HG03097 (cell line): ENCODE results near the gene ANXA2.
A peak's percentile ranks its signal among the peaks of the same experiment; 100 is the strongest.
"Not testable (repeated sequence)": the region's sequence is repeated elsewhere in the genome, so short reads cannot be mapped to it uniquely, and the experiment has no call there.

Experiments
- ATAC-seq: cut with Tn5 transposase; IDR thresholded peaks from one replicate; pipeline ENCODE4 v1.9.1; 2021; ENCODE audit not compliant: unreplicated experiment, low FRiP score

The ANXA2 gene

GRCh38 chr15:60411774-60412425 lies 14.1 kb upstream of the ANXA2 start:
- no peak for ATAC-seq

GRCh38 chr15:60410350-60410749 lies 12.6 kb upstream of the ANXA2 start:
- not testable (repeated sequence) for ATAC-seq

GRCh38 chr15:60408463-60408981 lies 10.7 kb upstream of the ANXA2 start:
- peak; percentile 72 for ATAC-seq

- ATAC-seq, result no peak
These were observed 9.6 kb upstream of the ANXA2 start for GRCh38 chr15:60407415-60407805.

- ATAC-seq, result no peak
These were observed 9.0 kb upstream of the ANXA2 start for GRCh38 chr15:60406513-60407414.

GRCh38 chr15:60405399-60405798 lies 7.6 kb upstream of the ANXA2 start:
- no peak for ATAC-seq

GRCh38 chr15:60404351-60404750 lies 6.6 kb upstream of the ANXA2 start:
- not testable (repeated sequence) for ATAC-seq

GRCh38 chr15:60400944-60401343 lies 3.2 kb upstream of the ANXA2 start:
- ATAC-seq, result no peak

- ATAC-seq, result no peak
These were observed 2.1 kb upstream of the ANXA2 start for GRCh38 chr15:60399931-60400330.

GRCh38 chr15:60399246-60399915 lies 1.6 kb upstream of the ANXA2 start:
- no peak for ATAC-seq

GRCh38 chr15:60396958-60397771 lies 621 bp downstream of the ANXA2 start:
- peak; percentile 75 for ATAC-seq

- no peak for ATAC-seq
These were observed 1.2 kb downstream of the ANXA2 start for GRCh38 chr15:60396560-60396957.

- no peak for ATAC-seq
These were observed 1.7 kb downstream of the ANXA2 start for GRCh38 chr15:60396100-60396499.

- ATAC-seq, result no peak
These were observed 2.3 kb downstream of the ANXA2 start for GRCh38 chr15:60395276-60396011.

GRCh38 chr15:60394689-60395097 lies 3.1 kb downstream of the ANXA2 start:
- no peak for ATAC-seq

- ATAC-seq, result no peak
These were observed 4.6 kb downstream of the ANXA2 start for GRCh38 chr15:60392986-60393790.

GRCh38 chr15:60392601-60392985 lies 5.2 kb downstream of the ANXA2 start:
- no peak for ATAC-seq

- ATAC-seq, result no peak
These were observed 6.0 kb downstream of the ANXA2 start for GRCh38 chr15:60391722-60392315.
